Activated T-helper 1 cell treated with anti-CD3 and anti-CD28 coated beads, Interleukin-12 subunit alpha, Interleukin-12 subunit beta, Interleukin-2, Interleukin-4 antibody, amounts not matched to agents 30 ng/mL and 10 ng/mL and 1 ng/mL, durations not matched to agents 14 hours and 24 hours and 36 hours (primary cell): ENCODE results near the gene DDR1. TPM values are rescaled to one million over a fixed set of nuclear protein-coding genes. Genes with fewer than 3 reads are reported as not detected.
"Not testable (repeated sequence)": the region's sequence is repeated elsewhere in the genome, so short reads cannot be mapped to it uniquely, and the experiment has no call there.

ENCODE experiments used
- DNase-seq: peaks from one replicate; pipeline ENCODE4 v3.0.0; 2021; ENCODE audit warnings: low spot score
- H3K27ac Mint-ChIP-seq: one replicate; pipeline ENCODE4 v1.8.0; 2021; ENCODE audit warnings: mild to moderate bottlenecking, mixed read lengths
- H3K27me3 Mint-ChIP-seq: one replicate; pipeline ENCODE4 v1.8.0; 2022; ENCODE audit warnings: mild to moderate bottlenecking, moderate library complexity, mixed read lengths; ENCODE audit not compliant: insufficient read depth
- H3K36me3 Mint-ChIP-seq: one replicate; pipeline ENCODE4 v1.8.0; 2021; ENCODE audit warnings: low read depth, mixed read lengths
- H3K4me1 Mint-ChIP-seq: one replicate; pipeline ENCODE4 v1.8.0; 2021; ENCODE audit warnings: low read depth, mixed read lengths
- H3K4me3 Mint-ChIP-seq: one replicate; pipeline ENCODE4 v1.8.0; 2021; ENCODE audit warnings: mild to moderate bottlenecking, moderate library complexity, mixed read lengths
- H3K9me3 Mint-ChIP-seq: one replicate; pipeline ENCODE4 v1.8.0; 2021; ENCODE audit warnings: mixed read lengths
- intact Hi-C: fragments of 100-400 bp; cut with micrococcal nuclease; formaldehyde crosslinking; loops from one replicate; pipeline ENCODE4 v1.15.1; 2024
- total RNA-seq: library from RNA; stranded (reverse); gene quantifications from 2 replicates; pipeline ENCODE4 v1.2.3, GENCODE V29; 2022

The DDR1 gene
- total RNA-seq, 1 donor from 2014 or later = 21.4 TPM

GRCh38 chr6:30895343-30895742, 11.0 kb downstream of the DDR1 start:
- Mint-ChIP-seq H3K27ac (no peak overlapping the region), H3K4me1 (no peaks in the 10 kb centered on the region), H3K36me3 (peaks cover 6% of the 10 kb centered on the region), H3K4me3 (no peak overlapping the region), H3K9me3 (no peaks in the 10 kb centered on the region), H3K27me3 (no peaks in the 10 kb centered on the region)
- intact Hi-C loops = no loop called here
- DNase-seq = no peak

- Mint-ChIP-seq H3K27me3 (no peaks in the 10 kb centered on the region), H3K36me3 (peaks cover 6% of the 10 kb centered on the region), H3K27ac (no peak overlapping the region), H3K4me1 (no peaks in the 10 kb centered on the region), H3K9me3 (no peaks in the 10 kb centered on the region), H3K4me3 (no peak overlapping the region)
- DNase-seq = no peak
- intact Hi-C loops = no loop called here
Measured at GRCh38 chr6:30896541-30896940, 12.2 kb downstream of the DDR1 start.

- intact Hi-C loops = no loop called here
- DNase-seq = no peak
- Mint-ChIP-seq H3K27me3 (no peaks in the 10 kb centered on the region), H3K9me3 (no peaks in the 10 kb centered on the region), H3K36me3 (peaks cover 6% of the 10 kb centered on the region), H3K4me1 (peaks cover 4% of the 10 kb centered on the region), H3K27ac (no peak overlapping the region), H3K4me3 (no peak overlapping the region)
Measured at GRCh38 chr6:30897882-30898281, 13.6 kb downstream of the DDR1 start.

GRCh38 chr6:30898750-30899360, 14.5 kb downstream of the DDR1 start:
- no peak overlapping the region for H3K4me3 Mint-ChIP-seq

GRCh38 chr6:30900863-30901417, 16.6 kb downstream of the DDR1 start:
- Mint-ChIP-seq H3K36me3 (no peaks in the 10 kb centered on the region), H3K9me3 (no peaks in the 10 kb centered on the region), H3K27me3 (no peaks in the 10 kb centered on the region), H3K27ac (no peak overlapping the region), H3K4me1 (peaks cover 5% of the 10 kb centered on the region), H3K4me3 (no peak overlapping the region)
- intact Hi-C loops = no loop called here
- DNase-seq = no peak

More at GRCh38 chr6:30898750-30899360, 14.5 kb downstream of the DDR1 start:
- Mint-ChIP-seq H3K9me3 (no peaks in the 10 kb centered on the region), H3K27me3 (no peaks in the 10 kb centered on the region), H3K36me3 (peaks cover 6% of the 10 kb centered on the region), H3K4me1 (peaks cover 5% of the 10 kb centered on the region), H3K27ac (no peak overlapping the region)
- no peak for DNase-seq
- intact Hi-C loops = no loop called here

GRCh38 chr6:30901436-30901835, 17.1 kb downstream of the DDR1 start:
- H3K4me3 Mint-ChIP-seq = no peak overlapping the region

GRCh38 chr6:30902196-30902595, 17.9 kb downstream of the DDR1 start:
- H3K9me3 Mint-ChIP-seq, H3K27me3 Mint-ChIP-seq, H3K4me1 Mint-ChIP-seq, H3K36me3 Mint-ChIP-seq, intact Hi-C loops, H3K27ac Mint-ChIP-seq, H3K4me3 Mint-ChIP-seq, DNase-seq: not testable (repeated sequence)

More at GRCh38 chr6:30901436-30901835, 17.1 kb downstream of the DDR1 start:
- Mint-ChIP-seq H3K36me3 (no peaks in the 10 kb centered on the region), H3K9me3 (no peaks in the 10 kb centered on the region), H3K4me1 (peaks cover 5% of the 10 kb centered on the region), H3K27me3 (no peaks in the 10 kb centered on the region), H3K27ac (no peak overlapping the region)
- no peak for DNase-seq
- intact Hi-C loops = no loop called here

- Mint-ChIP-seq H3K27me3 (no peaks in the 10 kb centered on the region), H3K27ac (no peak overlapping the region), H3K4me1 (peaks cover 5% of the 10 kb centered on the region), H3K9me3 (no peaks in the 10 kb centered on the region), H3K36me3 (no peaks in the 10 kb centered on the region), H3K4me3 (no peak overlapping the region)
- intact Hi-C loops = no loop called here
- no peak for DNase-seq
Measured at GRCh38 chr6:30902709-30903108, 18.4 kb downstream of the DDR1 start.

GRCh38 chr6:30903236-30903635, 18.9 kb downstream of the DDR1 start:
- H3K27me3 Mint-ChIP-seq = no peaks in the 10 kb centered on the region
- H3K27ac Mint-ChIP-seq = no peak overlapping the region
- intact Hi-C loops = no loop called here
- DNase-seq = no peak
- no peaks in the 10 kb centered on the region for H3K36me3 Mint-ChIP-seq
- peaks cover 9% of the 10 kb centered on the region for H3K4me1 Mint-ChIP-seq
- H3K4me3 Mint-ChIP-seq = no peak overlapping the region
- H3K9me3 Mint-ChIP-seq = no peaks in the 10 kb centered on the region

GRCh38 chr6:30907290-30907757, 23.0 kb downstream of the DDR1 start:
- not testable (repeated sequence) for DNase-seq, H3K27me3 Mint-ChIP-seq, H3K9me3 Mint-ChIP-seq
- Mint-ChIP-seq H3K4me1 (peaks cover 20% of the 10 kb centered on the region), H3K27ac (peak overlapping the region; percentile 40), H3K36me3 (peaks cover 17% of the 10 kb centered on the region), H3K4me3 (peak overlapping the region; percentile 99)
- intact Hi-C loops = loop anchor here (5.0 kb wide), 1 partner anchor 235 kb away; the partner anchor contains the start of gene DHX16

GRCh38 chr6:30907758-30908591, 23.7 kb downstream of the DDR1 start, which contains the start of gene GTF2H4:
GTF2H4 (plus strand) TSS chr6:30908207.
- H3K27me3 Mint-ChIP-seq = no peaks in the 10 kb centered on the region
- H3K27ac Mint-ChIP-seq = peak within 1 kb of the TSS; percentile 72
- DNase-seq = peak; percentile 92
- no peaks in the 10 kb centered on the region for H3K9me3 Mint-ChIP-seq
- intact Hi-C loops = loop anchor here (1.0 to 5.0 kb wide), 8 partner anchors 23 to 563 kb away; partner anchors contain the start of genes C6orf136, DHX16, NRM and PPP1R18
- H3K4me1 Mint-ChIP-seq = peaks cover 15% of the 10 kb centered on the region
- H3K4me3 Mint-ChIP-seq = peak within 1 kb of the TSS; percentile 99
- peaks cover 22% of the 10 kb centered on the region for H3K36me3 Mint-ChIP-seq

- no peak for DNase-seq
- Mint-ChIP-seq H3K27me3 (no peaks in the 10 kb centered on the region), H3K4me3 (peak overlapping the region; percentile 99), H3K9me3 (no peaks in the 10 kb centered on the region), H3K4me1 (peaks cover 22% of the 10 kb centered on the region), H3K36me3 (peaks cover 29% of the 10 kb centered on the region), H3K27ac (peak overlapping the region; percentile 72)
- intact Hi-C loops = loop anchor here (1.0 to 5.0 kb wide), 8 partner anchors 23 to 563 kb away; partner anchors contain the start of genes C6orf136, DHX16, NRM and PPP1R18
Measured at GRCh38 chr6:30908700-30909099, 24.4 kb downstream of the DDR1 start.

GRCh38 chr6:30910473-30910872, 26.2 kb downstream of the DDR1 start:
- Mint-ChIP-seq H3K4me3 (peak overlapping the region; percentile 38), H3K36me3 (peaks cover 29% of the 10 kb centered on the region), H3K4me1 (peaks cover 33% of the 10 kb centered on the region)
- H3K9me3 Mint-ChIP-seq, DNase-seq, H3K27ac Mint-ChIP-seq, intact Hi-C loops, H3K27me3 Mint-ChIP-seq: not testable (repeated sequence)
